HG03378 (cell line): ENCODE measurements around the gene GRAMD1B.

ENCODE experiments used
- ATAC-seq: cut with Tn5 transposase; IDR thresholded peaks from one replicate; pipeline ENCODE4 v1.9.1; 2021; ENCODE audit warnings: mild to moderate bottlenecking, moderate library complexity; ENCODE audit not compliant: unreplicated experiment

Gene GRAMD1B

DNA sequence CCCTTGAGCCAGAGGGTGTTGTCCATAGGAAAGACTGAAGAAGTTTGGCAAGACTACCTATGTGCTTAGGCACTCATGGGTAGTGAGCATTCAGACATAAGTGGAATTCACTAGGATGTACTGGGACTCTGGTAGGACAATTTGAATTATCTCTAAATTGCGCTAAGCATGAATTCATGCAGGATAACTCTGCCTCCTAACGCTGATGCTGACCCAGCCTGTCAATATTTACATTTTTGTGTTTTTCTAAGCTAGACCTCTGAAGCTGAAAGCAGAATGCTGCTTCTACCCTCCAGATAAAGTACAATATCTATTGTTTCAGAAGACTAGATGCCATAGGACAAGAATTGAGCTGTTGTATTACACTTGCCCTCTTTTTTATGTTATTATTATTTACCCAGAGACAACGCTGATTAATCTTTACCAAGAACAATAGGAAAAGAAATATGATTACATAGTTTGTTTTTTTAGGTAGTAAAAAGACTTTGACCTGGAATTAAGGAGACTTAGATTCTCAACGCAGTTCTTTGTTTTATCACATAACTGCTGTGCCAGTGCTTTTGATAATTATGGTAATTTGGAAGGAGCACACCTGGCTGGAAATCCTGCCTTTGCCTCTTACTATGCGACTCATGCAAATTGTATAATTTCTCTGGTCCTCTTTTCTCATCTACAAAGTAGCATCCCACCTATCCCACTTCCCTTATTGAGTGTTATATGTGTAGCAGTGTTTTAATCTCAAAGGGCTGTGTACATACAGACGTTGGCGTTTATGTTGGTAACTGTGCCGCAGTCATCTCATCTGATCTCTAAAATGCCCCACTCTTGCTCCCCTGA is 21.2 kb upstream of the GRAMD1B start:
- no peak for ATAC-seq

DNA sequence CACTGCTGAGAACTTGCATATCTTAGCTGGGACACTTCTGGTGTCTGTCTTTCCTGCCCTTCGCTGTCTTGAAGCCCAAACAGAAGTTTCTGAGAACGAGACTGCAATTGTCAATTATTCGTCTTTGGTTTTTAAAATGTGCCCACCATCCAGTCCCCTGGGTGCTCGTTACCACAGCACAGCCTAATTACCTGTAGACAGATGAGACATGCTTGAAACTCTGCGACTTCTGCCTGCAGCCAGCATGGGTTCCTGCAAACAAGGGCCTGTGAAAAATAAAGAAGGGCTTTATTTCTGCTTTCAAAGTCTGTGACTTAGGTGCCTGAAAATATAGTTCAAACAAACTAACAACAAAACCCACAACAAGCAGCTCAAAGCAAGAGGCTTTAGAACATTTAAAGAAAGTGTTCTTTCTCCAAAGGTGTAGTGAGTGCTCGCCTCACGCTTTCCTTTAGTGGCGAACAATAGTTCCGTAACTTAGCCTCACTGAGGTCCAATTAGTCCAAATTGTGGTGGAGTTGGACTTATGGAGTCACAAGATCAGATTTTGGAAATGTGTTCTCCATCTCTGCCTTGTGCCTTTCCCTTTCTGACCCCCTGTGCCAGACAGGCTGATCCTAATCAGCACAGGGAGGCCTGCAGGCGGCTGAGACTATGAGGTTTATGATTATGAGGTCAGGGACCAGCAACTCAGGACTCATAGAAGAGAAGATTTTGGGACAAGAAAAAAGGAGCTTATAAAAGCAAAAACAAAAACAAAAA is 20.4 kb upstream of the GRAMD1B start:
- ATAC-seq: no peak

DNA sequence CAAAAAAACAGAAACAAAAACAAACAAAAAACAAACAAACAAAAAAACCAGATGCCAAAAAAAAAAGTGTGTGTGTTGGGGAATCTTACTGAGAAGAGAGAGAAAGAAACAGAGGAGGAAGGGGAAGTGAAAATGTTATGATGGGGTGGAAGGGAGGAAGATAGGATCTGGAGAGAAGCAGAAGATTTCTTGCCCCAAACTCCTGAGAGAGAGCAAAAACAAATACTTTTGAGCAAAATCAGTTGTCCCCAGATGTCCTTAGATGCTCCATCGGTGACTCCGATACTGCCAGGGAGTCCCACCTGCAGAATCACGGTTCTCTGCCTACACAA is 19.9 kb upstream of the GRAMD1B start:
- ATAC-seq: no peak

DNA sequence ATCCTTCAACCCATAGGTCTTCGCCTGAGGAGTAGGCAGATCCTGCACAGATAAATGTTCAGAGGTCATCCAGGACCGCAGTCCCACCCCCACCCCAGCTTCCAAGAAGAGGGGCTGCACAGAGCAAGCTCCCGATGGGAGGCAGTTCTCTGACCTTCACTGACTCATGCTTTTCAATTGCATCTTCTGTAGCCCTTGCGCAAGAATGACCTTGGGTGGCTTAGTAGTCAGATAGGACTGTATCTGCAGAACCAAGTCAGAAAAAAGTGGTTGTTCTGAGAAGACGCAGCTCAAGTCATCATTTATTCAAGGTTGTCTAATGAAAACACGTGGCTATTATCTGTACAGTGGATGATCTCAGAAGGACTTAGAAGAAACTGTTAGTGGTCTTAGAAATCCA is 16.4 kb upstream of the GRAMD1B start:
- ATAC-seq: no peak

DNA sequence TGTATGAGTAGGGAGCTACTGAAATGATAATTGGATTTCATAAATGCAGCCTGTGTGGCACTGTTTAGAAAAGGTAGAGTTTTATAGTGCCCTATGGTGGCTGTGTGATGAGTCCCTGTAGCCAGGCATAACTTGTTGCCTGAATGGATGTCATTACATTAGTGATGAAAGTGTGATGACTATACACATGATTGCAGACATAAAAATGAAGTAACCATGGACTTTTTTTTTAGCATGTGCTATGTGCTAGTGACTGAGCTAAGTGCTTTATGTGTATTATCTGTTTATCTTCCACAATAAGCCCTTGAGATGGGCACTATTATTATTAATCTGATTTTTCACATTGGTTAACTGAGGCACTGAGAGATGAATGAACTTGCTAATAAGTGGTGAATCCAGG is 13.5 kb upstream of the GRAMD1B start:
- no peak for ATAC-seq

DNA sequence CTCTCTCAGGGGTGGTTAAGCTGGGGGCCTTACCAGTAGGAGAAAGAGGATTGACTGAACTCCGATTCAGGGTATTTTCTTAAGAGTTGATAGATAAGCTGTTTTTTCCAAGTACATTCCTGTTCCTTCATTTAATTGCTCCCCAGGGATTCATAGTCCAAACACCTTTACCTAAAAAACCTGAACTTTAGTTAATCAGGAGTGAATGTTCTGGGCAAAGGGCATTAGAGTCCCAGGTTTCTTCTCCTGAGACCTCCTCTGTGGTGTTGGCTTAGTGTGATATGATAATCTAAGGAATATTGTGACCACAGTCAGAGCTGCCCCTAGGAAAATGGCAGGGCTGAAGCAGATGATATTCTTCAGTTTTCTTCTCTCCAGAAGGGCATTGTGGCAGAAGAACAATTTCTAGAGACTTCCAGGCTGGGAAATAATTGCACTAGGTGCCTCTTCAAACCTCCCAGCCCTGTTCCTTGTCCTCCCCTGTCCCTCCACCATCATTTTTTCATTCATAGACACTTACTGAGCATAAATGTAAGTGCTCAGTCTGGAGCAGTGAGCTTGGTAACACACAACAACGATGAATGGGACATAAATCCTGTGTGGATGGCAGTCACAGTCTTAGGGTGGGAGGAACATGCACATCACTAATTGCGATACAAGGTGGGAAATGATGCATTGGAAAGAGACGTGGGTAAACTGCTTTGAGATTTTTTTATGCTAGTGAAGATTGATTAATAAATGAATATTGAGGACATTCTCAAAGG is 11.5 kb upstream of the GRAMD1B start:
- ATAC-seq: no peak

DNA sequence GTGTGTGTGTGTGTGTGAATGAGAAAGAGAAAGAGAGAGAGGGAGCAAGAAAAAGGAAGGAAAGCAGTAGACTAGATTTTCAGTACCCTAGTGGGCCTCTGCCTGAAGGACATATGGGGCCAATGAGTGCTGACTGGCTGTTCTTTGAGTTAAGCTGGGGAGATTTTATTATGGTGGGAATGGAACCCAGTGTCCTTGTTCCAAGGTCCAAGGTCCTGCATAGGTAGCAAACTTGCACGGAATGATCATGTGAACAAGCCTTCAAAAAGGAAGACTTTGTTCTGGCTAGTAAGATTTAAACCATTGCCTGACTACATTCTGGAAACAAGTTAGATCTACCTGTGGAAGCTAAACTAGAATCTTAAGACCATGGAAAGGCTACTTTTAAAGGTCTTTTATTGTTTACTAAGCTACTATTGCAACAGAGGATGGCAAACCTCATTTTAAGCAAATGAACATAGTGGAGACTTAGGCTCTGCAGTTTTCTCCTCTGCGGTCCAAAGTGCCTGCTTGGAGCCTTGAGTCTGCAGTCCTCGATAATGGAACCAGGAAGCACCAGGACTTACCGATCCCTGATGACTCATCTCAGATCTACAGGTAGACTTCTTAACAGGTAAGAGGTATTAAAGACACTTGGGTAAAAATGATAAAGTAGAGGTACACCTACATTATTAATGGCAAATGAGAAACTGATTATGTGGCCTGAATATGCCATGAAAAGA is 10.2 kb upstream of the GRAMD1B start:
- ATAC-seq: no peak

DNA sequence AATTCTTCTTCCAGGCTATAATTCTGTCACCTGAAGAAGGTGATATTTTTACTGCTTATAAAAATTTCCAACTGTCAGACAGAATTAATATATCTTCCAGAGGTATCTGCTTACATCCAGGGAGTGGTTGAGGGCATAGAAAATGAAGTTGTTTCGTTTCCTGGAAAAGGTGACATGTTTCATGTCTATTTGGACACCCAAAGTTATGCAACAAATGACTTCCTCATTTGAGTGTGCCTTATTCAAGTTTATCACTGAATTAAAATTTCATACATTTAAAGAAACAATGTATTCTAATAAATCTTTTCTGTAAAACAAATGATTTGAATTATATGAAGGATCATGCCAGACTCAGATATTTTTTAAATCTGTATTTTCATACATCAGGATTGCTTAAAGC is 8.5 kb upstream of the GRAMD1B start:
- ATAC-seq: no peak

DNA sequence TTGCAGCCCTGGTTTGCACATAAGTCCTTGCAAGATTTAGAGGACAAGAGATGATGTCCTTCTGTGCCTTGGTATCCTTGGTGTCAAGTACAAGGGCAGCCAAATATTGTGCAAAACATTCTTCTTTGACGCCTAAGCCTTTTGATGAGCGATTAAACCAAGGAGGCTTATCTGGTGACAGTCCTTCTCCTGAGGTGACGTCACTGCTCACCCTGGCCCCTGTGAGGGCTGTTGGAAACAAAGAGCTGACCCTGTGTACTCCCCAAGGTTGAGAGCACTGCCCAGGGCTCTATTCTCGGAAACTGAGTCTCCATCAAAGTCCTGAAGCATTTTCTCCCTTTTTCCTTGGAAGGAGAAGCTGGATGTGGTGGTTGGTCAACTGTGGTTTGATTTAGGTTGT is 4.7 kb upstream of the GRAMD1B start:
- ATAC-seq: no peak

DNA sequence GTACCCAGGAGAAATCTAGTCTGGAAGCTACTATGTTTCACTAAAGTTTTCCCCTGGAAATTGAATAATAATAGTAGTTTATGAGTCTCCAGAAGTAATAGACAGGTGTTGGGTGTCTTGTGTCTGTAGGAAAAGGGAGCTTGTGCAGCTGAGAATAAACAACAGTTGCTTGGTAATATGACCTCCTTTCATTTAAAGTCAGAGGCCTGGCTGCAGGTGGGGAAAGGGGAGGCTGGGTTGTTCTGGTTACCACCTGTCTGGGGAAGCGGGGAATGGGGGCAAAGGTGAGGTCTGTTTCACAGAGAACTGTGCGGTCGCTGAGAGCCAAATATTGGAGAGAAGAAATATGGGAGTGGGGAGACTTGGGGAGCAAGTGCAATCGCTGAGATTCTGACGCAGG is 3.3 kb upstream of the GRAMD1B start:
- ATAC-seq: no peak

DNA sequence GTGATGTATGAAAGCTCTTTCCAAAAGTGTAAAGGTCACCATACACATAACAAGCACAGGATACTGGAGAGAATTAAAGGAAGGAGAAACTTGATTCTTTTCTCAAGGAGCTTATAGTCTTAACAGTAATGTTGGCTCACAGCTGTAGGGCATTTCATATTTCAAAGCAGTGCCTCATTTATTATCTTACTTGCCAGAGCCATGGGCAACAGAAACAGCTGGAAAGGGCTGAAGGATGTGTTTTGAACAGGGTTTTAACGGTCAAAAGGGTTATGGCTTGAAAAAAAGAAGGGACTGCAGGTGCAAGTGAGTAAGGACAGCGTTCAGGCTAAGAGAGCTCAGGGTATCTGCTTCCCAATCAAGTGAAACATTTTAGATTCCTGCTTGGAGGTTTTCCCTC is 2.7 kb upstream of the GRAMD1B start:
- ATAC-seq: no peak

DNA sequence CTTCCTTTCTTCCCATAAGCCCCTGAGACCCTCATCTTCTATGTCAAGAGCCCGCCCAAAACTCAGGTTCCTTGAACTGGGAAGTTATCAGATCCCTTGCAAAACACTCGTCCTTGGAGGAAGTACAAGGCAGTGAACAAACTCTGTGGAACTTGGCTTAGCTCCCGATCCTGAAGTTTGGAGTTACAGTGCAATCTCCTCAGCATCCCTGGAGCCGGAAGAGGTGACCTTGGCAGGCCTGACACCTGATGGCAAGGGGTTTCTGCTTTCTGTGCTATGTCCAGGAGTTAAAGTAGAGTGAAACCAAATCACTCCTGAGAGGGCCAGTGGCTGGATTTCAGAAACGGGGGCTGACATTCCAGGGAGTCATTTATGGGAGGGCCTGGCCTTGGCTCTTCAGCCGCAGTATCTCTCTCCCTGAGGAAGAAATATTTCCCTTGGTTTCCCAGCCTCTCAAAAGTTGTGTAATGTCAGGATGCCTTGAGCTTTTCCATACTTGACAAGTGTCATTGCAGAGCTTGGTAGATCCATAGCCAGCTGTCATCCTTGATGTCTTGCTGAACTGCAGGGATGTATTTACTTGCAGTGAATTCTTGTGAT is 1.9 kb upstream of the GRAMD1B start:
- no peak for ATAC-seq

DNA sequence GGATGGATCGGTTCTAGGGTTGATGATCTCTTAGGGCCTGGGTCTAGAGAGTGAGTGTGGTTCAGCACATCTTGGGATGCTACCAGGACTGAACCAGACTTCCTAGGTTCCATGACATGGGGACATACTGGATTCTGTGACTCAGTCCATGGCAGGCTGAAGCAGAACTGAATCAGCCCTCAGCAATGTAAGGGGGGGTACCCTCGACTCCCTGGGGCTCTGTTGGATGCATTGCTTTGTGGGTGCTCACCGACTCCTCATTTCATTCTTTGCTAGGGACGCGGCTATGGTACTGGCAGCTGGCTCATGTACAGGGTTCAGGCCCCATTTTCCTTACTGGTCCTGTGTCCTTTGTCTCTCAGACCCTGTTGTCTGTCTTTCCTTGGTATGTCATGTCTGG is 733 bp upstream of the GRAMD1B start:
- ATAC-seq: no peak

DNA sequence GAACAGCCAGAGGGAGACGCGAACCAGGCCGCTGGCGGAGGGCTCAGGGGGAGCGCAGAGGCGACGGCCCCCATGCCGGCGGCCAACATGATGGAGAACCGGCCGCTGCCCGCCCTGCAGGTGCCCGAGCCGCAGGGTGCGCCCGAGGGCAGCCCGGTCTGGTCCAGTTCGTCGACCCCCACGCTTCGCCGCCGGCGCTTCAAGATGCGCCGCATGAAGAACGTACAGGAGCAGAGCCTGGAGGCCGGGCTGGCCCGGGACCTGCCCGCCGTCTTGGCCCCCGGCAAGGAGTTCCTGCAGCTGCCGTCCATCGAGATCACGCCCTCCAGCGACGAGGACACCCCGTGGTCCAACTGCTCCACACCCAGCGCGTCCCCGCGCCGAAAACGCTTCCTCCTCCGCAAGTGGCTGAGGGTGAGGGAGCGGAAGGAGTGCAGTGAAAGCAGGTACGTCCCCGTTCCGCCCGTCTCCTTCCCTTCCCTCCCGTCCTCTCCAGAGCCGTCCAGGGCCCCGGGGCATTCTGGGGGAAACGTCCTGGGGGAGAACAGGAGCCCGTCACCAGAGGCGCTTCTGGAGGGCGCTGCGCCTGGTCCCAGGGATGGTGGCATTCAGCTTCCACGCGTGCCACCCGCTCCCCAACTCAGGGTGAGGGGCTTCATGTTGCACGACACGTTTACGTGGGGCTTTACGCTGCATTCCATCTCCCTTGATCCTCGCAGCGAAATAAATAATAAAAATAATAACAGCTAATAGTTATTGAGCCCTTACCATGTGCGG is 840 bp downstream of the GRAMD1B start:
- ATAC-seq: peak; percentile 48

DNA sequence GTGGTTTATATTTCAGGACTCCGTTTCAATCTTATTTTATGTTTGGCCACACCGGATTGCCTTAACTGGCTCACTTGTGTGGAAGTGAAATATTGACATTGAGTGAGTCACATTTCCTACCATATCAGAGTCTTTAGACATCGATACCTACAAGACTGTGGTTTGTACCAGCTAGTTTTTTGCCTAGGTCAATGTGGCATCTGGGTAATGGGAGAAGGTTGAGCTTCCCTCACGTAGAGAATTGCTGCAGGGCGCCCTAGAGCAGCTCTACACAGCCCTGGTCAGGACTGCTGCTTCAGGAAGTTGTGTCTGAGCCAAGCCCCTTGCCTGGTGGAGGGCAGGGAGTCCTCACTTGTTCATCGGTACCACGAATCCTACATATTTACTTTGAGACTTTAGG is 1.6 kb downstream of the GRAMD1B start:
- no peak for ATAC-seq

DNA sequence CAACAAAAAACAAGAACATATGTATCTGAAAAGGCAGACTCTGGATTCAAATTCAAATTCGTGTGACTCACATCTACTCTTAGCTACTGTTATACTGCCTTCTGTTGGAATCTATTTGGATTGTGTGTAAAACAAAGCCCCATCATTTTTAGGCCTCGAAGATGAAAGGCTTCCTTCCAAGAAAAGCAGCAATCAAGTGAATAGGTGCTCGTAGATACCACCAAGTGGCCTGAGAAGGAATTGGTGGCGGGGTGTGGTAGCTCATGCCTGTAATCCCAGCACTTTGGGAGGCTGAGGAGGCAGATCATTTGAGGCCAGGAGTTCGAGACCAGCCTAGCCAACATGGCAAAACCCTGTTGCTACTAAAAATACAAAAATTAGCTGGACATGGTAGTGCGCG is 4.2 kb downstream of the GRAMD1B start:
- ATAC-seq: no peak

DNA sequence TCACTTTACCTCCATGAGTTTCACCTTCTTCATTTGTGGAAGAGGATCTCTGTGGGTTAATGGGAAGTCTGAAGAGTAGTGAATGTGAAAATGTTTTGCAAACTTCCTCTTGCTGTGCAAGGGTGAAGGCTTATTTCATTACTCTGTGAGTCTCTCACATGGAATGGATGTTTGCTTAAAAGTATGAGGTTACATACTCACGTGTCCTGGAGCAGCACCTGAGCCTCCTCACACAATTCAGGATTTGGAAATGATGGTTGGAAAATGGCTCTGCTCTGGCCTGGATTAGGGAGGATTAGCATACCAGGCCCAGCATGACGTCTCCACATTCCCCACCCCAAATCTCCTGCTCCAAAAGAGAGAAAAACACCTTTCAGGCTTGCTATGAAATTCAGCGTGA is 4.8 kb downstream of the GRAMD1B start:
- ATAC-seq: no peak

DNA sequence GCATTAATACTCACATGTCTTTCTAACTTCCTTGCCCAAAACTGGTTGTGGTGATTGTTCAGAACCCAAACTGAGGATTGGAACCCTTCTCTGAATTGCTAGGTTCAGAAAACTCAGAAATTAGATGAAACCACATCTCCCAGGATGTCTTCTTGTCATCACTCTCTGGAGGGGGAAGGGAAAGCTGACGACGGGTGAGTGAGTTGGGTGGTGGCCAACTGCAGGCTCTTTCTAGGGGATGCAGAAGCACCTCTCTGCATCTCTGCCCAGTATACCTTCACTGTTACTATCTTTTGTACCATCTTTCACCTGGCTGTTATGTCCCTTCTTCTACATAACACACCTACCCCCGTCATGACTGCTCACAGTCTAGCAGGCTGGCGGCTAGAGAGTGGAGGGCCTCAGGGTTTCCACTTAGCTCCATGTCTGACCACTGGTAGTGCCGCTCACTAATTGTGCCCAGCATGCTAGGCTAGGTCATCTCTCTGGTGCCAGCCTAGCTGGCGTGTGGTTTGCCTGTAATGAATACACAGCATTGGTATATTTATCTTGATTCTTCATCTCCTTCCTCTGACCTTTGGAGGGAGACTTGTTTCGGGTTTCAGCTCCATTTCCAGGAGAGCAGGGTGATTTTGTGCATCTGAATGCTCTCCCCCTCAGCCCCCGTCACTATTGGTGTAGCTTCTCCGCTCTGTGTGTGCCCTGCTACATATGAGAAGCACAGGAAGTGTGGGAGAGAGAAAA is 7.3 kb downstream of the GRAMD1B start:
- no peak for ATAC-seq

DNA sequence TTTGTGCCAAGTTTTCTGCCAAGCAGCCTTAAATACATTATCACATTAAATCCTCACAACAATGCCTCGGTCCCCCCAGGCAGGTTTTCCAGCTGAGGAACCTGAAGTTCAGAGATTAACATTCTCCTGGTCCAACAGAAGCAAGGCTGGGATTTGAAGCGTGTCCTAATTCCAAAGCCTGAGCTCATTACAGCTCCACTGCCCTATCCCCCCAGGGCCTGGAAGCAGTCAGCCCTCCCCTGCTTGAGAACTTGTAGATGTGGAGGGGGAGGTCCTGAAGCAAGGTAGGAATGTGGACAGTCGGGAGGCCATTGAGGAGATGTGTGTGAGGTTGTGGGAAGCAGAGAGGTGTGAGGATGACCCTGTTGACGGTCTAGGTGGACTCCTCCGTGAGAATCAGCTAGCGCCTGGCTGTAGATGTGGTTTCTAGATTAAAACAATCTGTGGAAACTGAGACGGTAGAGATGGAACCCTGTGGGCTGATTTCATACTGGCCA is 8.1 kb downstream of the GRAMD1B start:
- ATAC-seq: no peak
